HG02943 (cell line): Measurements from ENCODE around the gene TECPR1.
A peak's percentile ranks its signal among the peaks of the same experiment; 100 is the strongest.

Experiments
- ATAC-seq: cut with Tn5 transposase; IDR thresholded peaks from one replicate; pipeline ENCODE4 v1.9.1; 2021; ENCODE audit warnings: mild to moderate bottlenecking, low read depth, moderate library complexity; ENCODE audit not compliant: unreplicated experiment

The TECPR1 gene

GRCh38 chr7:98285157-98286092, 33.4 kb upstream of the TECPR1 start:
- no peak for ATAC-seq

GRCh38 chr7:98284335-98285036, 32.5 kb upstream of the TECPR1 start:
- no peak for ATAC-seq

DNA sequence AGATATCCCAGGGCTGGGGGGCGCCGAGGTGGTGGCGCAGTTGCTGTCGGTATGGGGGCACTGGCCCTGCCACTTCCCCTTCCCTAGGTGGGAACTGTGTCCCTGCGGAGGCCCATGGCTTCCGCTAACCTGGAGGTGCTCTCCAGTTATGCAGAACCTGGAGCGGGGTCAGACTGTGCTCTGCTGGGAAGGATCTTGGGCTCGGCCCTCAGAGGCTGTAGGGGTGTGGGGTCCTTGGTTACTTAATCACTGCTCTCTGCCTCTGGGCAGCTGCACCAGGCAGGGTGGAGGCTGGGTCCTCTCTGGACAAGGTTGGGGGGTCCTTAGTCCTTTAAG, 31.8 kb upstream of the TECPR1 start:
- ATAC-seq, result no peak

DNA sequence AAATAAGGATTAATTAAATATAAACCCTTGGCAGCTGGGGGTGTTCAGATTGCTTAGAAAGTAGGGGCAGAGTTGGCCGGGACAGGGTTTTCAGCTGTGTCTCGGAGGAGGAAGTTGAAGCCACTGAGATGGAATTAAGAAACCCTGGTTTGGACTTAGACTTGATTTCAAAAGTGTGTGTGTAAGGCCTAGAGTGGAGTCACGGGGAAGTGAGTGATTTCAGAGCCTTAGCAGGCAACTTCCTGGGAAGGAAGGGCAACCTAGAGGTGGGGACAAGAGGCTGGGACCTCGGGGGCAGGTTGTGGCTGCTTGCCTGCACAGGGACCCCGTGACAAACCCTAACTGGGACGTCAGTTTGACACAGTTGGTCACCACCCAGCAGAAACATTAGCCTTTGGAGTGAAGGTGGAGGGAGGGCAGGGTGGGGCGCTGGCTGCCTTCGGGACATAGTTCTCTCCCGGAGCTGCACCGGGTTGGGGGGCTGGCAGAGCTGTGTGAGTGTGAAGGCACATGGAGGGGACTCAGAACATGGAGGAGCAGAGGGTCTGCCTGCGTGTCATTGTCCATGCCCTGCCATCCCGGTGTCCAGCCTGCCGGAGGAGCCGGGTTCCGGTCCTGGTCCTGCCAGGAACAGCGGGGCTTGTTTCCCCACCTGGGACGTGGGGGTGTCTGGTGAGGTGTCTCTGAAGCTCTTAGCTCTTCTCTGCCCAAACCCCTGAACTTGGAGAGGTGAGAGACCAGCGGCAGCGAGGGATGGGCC, 31.3 kb upstream of the TECPR1 start:
- no peak for ATAC-seq

- ATAC-seq, result no peak
Measured at GRCh38 chr7:98282703-98283102, 30.7 kb upstream of the TECPR1 start.

- peak; percentile 32 for ATAC-seq
Measured at GRCh38 chr7:98281757-98282606, 29.9 kb upstream of the TECPR1 start.

GRCh38 chr7:98280791-98281756, 29.0 kb upstream of the TECPR1 start, which contains the start of gene BRI3:
Gene BRI3, plus strand, starts transcription at chr7:98281686. Its CDS starts 110 bp downstream, at chr7:98281796.
- peak; percentile 85 for ATAC-seq

- ATAC-seq, result no peak
Measured at GRCh38 chr7:98280296-98280695, 28.3 kb upstream of the TECPR1 start.

GRCh38 chr7:98278936-98279335, 26.9 kb upstream of the TECPR1 start:
- no peak for ATAC-seq

DNA sequence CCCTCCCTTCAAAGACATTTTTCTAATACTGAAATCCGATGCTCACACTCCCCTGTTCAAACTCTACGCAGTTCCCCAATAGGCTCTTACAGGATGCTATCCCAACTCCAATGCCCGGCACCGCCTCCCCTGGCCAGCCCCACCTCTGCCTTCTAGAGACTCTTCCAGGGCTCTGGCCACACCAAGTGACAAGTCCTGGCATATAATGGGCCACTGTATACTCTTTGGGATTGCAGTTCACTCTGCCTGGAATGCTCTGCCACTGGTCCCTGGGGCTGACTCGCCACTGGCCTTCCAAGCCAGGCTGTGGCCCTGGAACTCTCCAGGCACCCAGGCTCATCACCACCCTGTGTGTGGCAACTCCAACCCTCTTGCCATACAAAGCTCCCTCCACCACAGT, 26.4 kb upstream of the TECPR1 start:
- ATAC-seq, result no peak

GRCh38 chr7:98276241-98276761, 24.3 kb upstream of the TECPR1 start:
- ATAC-seq, result no peak

DNA sequence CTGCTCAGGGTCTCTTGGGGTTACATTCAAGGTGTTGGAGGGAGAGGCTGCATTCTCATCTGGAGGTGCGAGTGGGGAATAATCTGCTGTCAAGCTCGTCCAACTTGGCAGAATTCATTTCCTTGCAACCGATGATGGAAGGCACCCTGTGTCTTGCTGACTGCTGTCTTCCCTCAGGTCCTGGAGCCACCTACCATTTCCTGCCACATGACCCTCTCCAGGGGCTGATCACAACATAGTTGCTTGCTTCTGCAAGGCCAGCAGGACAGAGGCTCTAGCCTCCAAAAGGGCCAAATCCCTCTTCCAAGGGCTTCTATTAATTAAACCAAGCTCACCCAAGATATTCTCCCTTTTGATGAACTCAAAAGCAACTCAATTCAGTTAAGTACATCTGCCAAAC, 15.3 kb upstream of the TECPR1 start:
- ATAC-seq, result no peak

DNA sequence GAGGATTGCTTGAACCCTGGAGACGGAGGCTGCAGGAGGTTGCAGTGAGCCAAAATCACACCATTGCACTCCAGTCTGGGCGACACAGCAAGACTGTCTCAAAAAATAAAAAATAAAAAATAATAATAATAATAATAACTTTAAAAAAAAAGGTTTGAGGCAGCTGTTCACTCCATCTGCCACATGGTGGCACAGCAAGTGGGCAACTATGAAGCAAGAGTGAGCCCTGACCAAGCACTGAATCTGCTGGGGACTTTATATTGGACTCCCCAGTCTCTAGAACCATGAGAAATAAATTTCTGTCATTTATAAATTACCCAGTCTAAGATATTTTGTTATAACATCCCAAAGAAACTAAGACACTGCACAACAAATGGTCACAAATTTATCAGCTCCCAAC, 14.8 kb upstream of the TECPR1 start:
- ATAC-seq, result no peak

- ATAC-seq, result no peak
Measured at GRCh38 chr7:98265841-98266271, 13.8 kb upstream of the TECPR1 start.

DNA sequence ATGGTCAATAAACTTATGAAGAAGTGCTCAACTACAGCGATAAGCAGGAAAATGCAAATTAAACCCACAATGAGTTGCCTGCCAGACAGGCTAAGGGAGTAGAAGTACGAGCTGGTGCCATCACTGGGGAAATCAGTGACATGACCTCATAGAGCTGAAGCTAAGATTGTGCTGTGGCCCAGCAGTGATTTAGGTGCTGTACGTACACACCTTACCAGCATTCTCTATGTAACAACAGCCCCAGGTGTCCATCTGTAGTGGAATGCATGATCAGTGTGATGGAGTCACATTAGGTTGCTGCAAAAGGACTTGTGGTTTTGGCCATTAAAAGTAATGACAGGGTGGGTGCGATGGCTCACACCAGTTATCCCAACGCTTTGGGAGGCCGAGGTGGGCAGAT, 5.7 kb upstream of the TECPR1 start:
- ATAC-seq, result no peak

DNA sequence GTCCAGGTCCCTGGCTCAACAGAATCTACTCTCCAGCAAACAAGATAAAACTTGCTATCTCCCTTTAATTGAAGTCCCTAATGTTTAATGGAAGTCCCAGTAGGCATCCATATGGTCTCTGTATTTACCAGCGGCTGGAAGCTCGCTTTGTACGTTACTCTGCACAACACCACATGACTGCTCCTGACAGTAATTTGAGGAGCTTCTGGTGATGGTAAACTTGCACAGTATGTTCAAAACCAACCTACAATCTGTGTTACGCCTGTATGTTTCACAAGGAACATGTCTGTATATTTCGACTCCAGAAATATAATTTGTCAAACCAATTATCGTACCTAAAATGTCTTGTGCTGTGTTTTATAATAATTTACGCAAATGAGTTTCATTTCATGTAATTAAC, 4.4 kb upstream of the TECPR1 start:
- ATAC-seq, result no peak

GRCh38 chr7:98254951-98255610, 3.0 kb upstream of the TECPR1 start:
- no peak for ATAC-seq

DNA sequence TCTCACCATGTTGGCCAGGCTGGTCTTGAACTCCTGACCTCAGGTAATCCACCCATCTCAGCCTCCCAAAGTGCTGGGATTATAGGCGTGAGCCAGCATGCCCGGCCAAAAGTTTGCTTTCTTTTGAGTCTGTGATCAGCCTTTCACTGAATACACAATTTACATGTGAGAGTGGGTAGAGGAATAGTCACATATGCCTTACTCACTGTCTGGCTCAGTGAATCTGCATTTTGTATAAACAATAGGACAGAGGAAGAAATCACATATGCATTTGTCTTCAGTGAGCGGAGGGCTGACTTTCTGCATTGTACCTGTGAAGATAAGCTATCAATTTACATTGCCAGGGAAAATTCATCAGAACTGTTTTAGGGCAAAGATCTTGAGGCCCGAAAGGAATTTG, 2.5 kb upstream of the TECPR1 start:
- ATAC-seq, result no peak
